ENCODE measurements around the gene PRDM10. TPM values are rescaled to one million over a fixed set of nuclear protein-coding genes. Genes with fewer than 3 reads are reported as not detected.

Gene PRDM10
- total RNA-seq, 4 donors from 2014 or later: 16.5 to 72.6 (median 26.4) TPM

DNA sequence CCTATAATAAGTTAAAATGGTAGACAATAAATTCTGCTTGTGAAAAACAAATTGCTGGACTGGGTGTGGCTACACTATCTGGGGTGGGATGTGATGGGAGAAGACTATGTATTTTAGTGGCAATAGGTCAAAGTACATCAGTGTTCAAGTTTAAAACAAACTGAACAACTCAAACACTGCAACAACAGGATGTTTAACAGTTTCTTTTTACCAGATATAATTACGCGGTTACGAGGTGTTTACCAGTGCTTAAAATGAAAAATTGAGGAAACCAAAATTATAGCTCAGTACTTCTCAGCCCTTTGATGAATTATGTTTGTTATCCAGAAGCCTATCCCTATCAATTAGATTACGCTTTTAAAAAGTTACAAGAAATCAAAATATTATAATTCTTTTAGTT, 3.2 kb downstream of the PRDM10 start:
- H3K9me3 ChIP-seq: no peaks in the 10 kb centered on the region
- DNase-seq: no peak
- no peak for TF ChIP-seq POLR2A (IDR thresholded peaks at IDR 0.05)
- TF ChIP-seq, protein P1, sequence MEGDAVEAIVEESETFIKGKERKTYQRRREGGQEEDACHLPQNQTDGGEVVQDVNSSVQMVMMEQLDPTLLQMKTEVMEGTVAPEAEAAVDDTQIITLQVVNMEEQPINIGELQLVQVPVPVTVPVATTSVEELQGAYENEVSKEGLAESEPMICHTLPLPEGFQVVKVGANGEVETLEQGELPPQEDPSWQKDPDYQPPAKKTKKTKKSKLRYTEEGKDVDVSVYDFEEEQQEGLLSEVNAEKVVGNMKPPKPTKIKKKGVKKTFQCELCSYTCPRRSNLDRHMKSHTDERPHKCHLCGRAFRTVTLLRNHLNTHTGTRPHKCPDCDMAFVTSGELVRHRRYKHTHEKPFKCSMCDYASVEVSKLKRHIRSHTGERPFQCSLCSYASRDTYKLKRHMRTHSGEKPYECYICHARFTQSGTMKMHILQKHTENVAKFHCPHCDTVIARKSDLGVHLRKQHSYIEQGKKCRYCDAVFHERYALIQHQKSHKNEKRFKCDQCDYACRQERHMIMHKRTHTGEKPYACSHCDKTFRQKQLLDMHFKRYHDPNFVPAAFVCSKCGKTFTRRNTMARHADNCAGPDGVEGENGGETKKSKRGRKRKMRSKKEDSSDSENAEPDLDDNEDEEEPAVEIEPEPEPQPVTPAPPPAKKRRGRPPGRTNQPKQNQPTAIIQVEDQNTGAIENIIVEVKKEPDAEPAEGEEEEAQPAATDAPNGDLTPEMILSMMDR (IDR thresholded peaks at IDR 0.05): no peak
- no peaks in the 10 kb centered on the region for H3K36me3 ChIP-seq
- no peaks in the 10 kb centered on the region for H3K27me3 ChIP-seq
- H3K4me1 ChIP-seq: peaks cover 0 to 45% (median 6%) of the 10 kb centered on the region in 4 donors
- H3K4me3 ChIP-seq: no peak overlapping the region
- H3K27ac ChIP-seq: peak overlapping the region in 2 of 4 donors; percentile 46 to 75

DNA sequence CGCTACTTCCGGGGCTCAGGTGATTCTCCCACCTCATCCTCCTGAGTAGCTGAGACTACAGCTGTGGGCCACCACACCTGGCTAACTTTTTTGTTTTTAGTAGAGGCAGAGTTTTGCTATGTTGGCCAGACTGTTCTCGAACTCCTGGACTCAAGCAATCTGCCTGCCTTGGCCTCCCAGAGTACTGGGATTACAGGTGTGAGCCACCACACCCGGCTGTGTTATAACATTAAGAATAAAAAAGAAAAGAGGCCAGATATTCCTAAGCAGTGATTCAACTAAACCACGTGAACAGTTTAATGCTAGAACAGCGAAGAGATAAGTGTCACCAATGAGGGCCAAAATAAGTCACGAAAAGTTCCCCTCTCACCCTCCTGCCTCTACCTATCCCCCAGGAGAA, 3.7 kb downstream of the PRDM10 start:
- H3K4me1 ChIP-seq: peaks cover 0 to 40% (median 2%) of the 10 kb centered on the region in 4 donors
- no peaks in the 10 kb centered on the region for H3K27me3 ChIP-seq
- peak overlapping the region in 2 of 4 donors; percentile 46 to 75 for H3K27ac ChIP-seq
- DNase-seq: no peak
- H3K4me3 ChIP-seq: no peak overlapping the region
- H3K9me3 ChIP-seq: no peaks in the 10 kb centered on the region
- H3K36me3 ChIP-seq: no peaks in the 10 kb centered on the region
- TF ChIP-seq POLR2A (IDR thresholded peaks at IDR 0.05): no peak
- TF ChIP-seq, protein P1 (IDR thresholded peaks at IDR 0.05): no peak

DNA sequence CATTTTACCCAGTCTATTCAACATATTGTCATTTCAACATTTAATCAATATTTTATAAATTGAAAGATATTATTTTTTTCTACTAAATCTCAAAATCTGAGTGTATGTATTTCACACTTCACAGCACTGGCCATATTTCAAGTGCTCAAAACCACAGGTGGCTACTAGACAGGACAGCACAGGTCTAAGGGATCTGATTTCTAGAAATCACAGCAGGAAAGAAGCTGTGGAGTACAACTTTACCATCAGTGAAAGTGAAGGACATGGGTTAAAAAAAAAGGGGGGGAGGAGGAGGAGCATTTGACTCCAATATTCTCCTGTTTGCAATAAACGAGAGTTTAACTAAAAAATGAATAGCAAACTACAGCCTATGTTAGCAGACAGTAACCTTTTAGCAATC, 4.5 kb downstream of the PRDM10 start:
- Histone ChIP-seq H3K27ac (no peak overlapping the region), H3K36me3 (no peaks in the 10 kb centered on the region), H3K9me3 (no peaks in the 10 kb centered on the region), H3K4me1 (peaks cover 0 to 39% (median 0%) of the 10 kb centered on the region in 4 donors), H3K4me3 (no peak overlapping the region), H3K27me3 (no peaks in the 10 kb centered on the region)
- no peak for DNase-seq
- TF ChIP-seq POLR2A (IDR thresholded peaks at IDR 0.05): no peak
- TF ChIP-seq, protein P1 (IDR thresholded peaks at IDR 0.05): no peak

DNA sequence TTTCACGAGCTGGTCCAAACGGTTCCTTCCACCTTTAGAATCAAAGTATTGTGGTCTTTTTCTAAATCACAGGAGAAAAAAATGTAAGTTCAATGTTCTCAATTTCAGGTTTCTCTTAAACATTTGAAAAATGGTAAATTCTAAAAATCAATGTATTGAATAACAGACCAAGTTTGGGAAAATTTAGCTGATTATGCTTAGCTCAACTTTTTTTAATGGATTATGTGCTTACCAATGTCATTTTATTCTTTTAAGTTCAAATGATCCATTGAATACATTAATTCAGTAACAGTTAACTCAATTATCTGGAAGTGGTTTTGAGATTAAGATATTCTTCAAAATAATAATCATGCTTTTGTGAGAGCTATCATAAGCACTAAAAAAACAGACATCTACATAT, 5.1 kb downstream of the PRDM10 start:
- no peaks in the 10 kb centered on the region for H3K9me3 ChIP-seq
- TF ChIP-seq, protein P1 (IDR thresholded peaks at IDR 0.05): no peak
- TF ChIP-seq POLR2A (IDR thresholded peaks at IDR 0.05): no peak

DNA sequence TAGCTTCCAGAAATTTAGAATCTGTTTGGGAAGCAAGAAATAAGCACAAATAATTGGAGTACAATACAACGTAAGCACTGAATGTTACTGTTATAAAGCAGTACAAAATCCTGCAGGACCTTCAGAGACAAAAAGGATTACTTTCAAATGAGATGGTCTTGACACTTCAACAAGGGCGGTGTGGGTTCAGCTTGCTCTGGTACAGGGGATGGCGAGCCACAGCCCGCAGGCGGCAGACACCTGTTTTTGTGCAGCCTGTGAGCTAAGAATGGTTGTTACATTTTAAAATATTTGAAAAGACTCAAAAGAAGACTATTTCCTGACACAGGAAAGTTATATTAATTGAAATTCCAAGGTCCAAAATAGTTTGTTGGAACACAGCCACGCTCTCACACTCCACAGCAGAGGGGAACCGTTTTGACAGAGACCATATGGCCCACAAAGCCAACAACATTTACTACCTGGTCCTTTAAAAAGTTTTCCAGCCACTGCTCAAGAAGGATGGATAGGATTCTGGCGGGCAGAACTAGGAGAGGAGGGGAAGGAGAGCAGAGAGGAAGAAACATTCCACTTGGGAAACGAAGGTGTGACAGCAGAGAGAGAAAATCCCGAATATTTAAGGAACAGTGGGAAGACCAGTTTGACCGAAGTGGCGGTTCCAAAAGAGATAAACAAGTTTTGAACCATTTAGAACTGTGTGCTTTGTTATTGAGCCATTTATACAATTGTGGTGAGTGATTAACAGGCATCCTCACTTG, 6.3 kb downstream of the PRDM10 start:
- H3K9me3 ChIP-seq: no peaks in the 10 kb centered on the region
- TF ChIP-seq, protein P1 (IDR thresholded peaks at IDR 0.05): no peak
- TF ChIP-seq POLR2A (IDR thresholded peaks at IDR 0.05): no peak
- no peak overlapping the region for H3K4me3 ChIP-seq
- no peaks in the 10 kb centered on the region for H3K36me3 ChIP-seq
- H3K4me1 ChIP-seq: peaks cover 0 to 49% (median 0%) of the 10 kb centered on the region in 4 donors
- H3K27ac ChIP-seq: peak overlapping the region in 2 of 4 donors; percentile 16 to 46
- DNase-seq: no peak
- no peaks in the 10 kb centered on the region for H3K27me3 ChIP-seq

More for the DNA sequence above, 5.1 kb downstream of the PRDM10 start:
- H3K27me3 ChIP-seq: no peaks in the 10 kb centered on the region
- no peak overlapping the region for H3K27ac ChIP-seq
- DNase-seq: no peak
- peaks cover 0 to 44% (median 0%) of the 10 kb centered on the region in 4 donors for H3K4me1 ChIP-seq
- no peak overlapping the region for H3K4me3 ChIP-seq
- no peaks in the 10 kb centered on the region for H3K36me3 ChIP-seq
